ENCODE measurements around the gene COL4A1. TPM values are rescaled to one million over a fixed set of nuclear protein-coding genes. Genes with fewer than 3 reads are reported as not detected.

Gene COL4A1
- total RNA-seq, 1 donor from 2014 or later = 756 TPM

GRCh38 chr13:110237875-110238817 is 68.8 kb downstream of the COL4A1 start:
- DNase-seq (ENCODE audit: low spot score in 2 of 2) = no peak
- TF ChIP-seq CTCF (IDR thresholded peaks at IDR 0.05) = no peak
- no peaks in the 10 kb centered on the region for H3K9me3 ChIP-seq
- intact Hi-C loops (cut with DNase I) = no loop called here
- peaks cover 7 to 9% of the 10 kb centered on the region in 2 donors for H3K36me3 ChIP-seq
- H3K27me3 ChIP-seq = no peaks in the 10 kb centered on the region
- peak overlapping the region in 1 of 2 donors; percentile 4 for H3K4me3 ChIP-seq
- peaks cover 20 to 62% of the 10 kb centered on the region in 2 donors for H3K4me1 ChIP-seq
- H3K27ac ChIP-seq = peak overlapping the region; percentile 71 to 91

GRCh38 chr13:110236831-110237261 is 70.1 kb downstream of the COL4A1 start:
- H3K4me1 ChIP-seq = peaks cover 28 to 62% of the 10 kb centered on the region in 2 donors

GRCh38 chr13:110236431-110236830 is 70.5 kb downstream of the COL4A1 start:
- no peak for TF ChIP-seq CTCF (IDR thresholded peaks at IDR 0.05)
- intact Hi-C loops (cut with DNase I) = no loop called here
- H3K9me3 ChIP-seq = no peaks in the 10 kb centered on the region
- peak in 1 of 2 donors; percentile 60 for DNase-seq (ENCODE audit: low spot score in 2 of 2)
- no peaks in the 10 kb centered on the region for H3K27me3 ChIP-seq
- peaks cover 7 to 9% of the 10 kb centered on the region in 2 donors for H3K36me3 ChIP-seq
- peak overlapping the region; percentile 71 to 91 for H3K27ac ChIP-seq
- peak overlapping the region in 1 of 2 donors; percentile 4 for H3K4me3 ChIP-seq
- peaks cover 28 to 61% of the 10 kb centered on the region in 2 donors for H3K4me1 ChIP-seq

More at GRCh38 chr13:110236831-110237261, 70.1 kb downstream of the COL4A1 start:
- Histone ChIP-seq H3K27me3 (no peaks in the 10 kb centered on the region), H3K4me3 (peak overlapping the region in 1 of 2 donors; percentile 4), H3K36me3 (peaks cover 7 to 9% of the 10 kb centered on the region in 2 donors), H3K27ac (peak overlapping the region; percentile 71 to 91), H3K9me3 (no peaks in the 10 kb centered on the region)
- TF ChIP-seq CTCF (IDR thresholded peaks at IDR 0.05) = no peak
- DNase-seq (ENCODE audit: low spot score in 2 of 2) = peak in 1 of 2 donors; percentile 80
- intact Hi-C loops (cut with DNase I) = no loop called here

- H3K27ac ChIP-seq = peak overlapping the region; percentile 68 to 76
- H3K27me3 ChIP-seq = no peaks in the 10 kb centered on the region
- no peaks in the 10 kb centered on the region for H3K9me3 ChIP-seq
- DNase-seq (ENCODE audit: low spot score in 2 of 2) = no peak
- intact Hi-C loops (cut with DNase I) = loop anchor here (5.0 kb wide), 1 partner anchor 73 kb away; the partner anchor contains the start of genes COL4A1 and COL4A2
- no peak overlapping the region for H3K4me3 ChIP-seq
- peaks cover 0 to 7% of the 10 kb centered on the region in 2 donors for H3K36me3 ChIP-seq
- TF ChIP-seq CTCF (IDR thresholded peaks at IDR 0.05) = no peak
- H3K4me1 ChIP-seq = peaks cover 28 to 55% of the 10 kb centered on the region in 2 donors
Observed at GRCh38 chr13:110234532-110234931, 72.4 kb downstream of the COL4A1 start.

- peaks cover 0 to 7% of the 10 kb centered on the region in 2 donors for H3K36me3 ChIP-seq
- H3K4me1 ChIP-seq = peaks cover 28 to 56% of the 10 kb centered on the region in 2 donors
- no peak for TF ChIP-seq CTCF (IDR thresholded peaks at IDR 0.05)
- peak overlapping the region; percentile 22 to 39 for H3K4me3 ChIP-seq
- intact Hi-C loops (cut with DNase I) = loop anchor here (5.0 kb wide), 1 partner anchor 73 kb away; the partner anchor contains the start of genes COL4A1 and COL4A2
- no peaks in the 10 kb centered on the region for H3K27me3 ChIP-seq
- H3K9me3 ChIP-seq = no peaks in the 10 kb centered on the region
- H3K27ac ChIP-seq = peak overlapping the region; percentile 68 to 76
- DNase-seq (ENCODE audit: low spot score in 2 of 2) = no peak
Observed at GRCh38 chr13:110233951-110234280, 73.0 kb downstream of the COL4A1 start.

All from ascending aorta (tissue), 2 donors.